Coronary artery (tissue), 2 donors: ENCODE data around the gene MICAL2.

Experiments used
- DNase-seq: peaks from one replicate; pipeline ENCODE4 v3.0.0-alpha.2; 2017; ENCODE audit warnings: low spot score
- H3K27ac ChIP-seq, 2 donors: fragments of 200-600 bp; sonication (generic); one replicate each; pipeline ENCODE4 v1.5.1; 2016 to 2019
- H3K4me3 ChIP-seq: fragments of 200-600 bp; sonication (generic); 2 replicates; pipeline ENCODE4 v1.5.1; 2016; ENCODE audit warnings: mild to moderate bottlenecking, moderate library complexity
- TF ChIP-seq, protein P1 (sequence below): fragments of 200-600 bp; sonication (generic); IDR thresholded peaks from one replicate; pipeline ENCODE4 v1.5.1; 2019; ENCODE audit warnings: antibody characterized with exemption

The MICAL2 gene

DNA sequence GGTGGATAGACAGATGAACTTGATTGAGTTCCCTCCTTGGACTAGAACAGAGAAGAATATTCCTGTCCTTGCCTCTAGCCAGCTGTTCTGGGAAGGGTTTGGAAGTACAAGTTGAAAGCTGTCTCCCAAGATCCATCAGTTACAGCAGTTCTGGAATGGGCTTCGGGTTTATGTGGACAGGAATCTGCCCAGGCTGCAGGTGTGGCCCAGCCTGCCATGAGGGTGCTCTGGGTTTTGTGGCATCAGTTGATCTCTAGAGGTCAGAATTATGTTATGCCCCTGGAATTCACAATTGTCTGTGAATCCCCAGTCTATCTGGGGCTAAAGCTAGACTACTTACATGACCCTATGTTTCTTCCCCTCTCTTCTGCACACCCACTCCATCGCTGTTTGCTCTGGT, 4.9 kb upstream of the MICAL2 start:
- no peak overlapping the region for H3K27ac ChIP-seq
- TF ChIP-seq, protein P1, sequence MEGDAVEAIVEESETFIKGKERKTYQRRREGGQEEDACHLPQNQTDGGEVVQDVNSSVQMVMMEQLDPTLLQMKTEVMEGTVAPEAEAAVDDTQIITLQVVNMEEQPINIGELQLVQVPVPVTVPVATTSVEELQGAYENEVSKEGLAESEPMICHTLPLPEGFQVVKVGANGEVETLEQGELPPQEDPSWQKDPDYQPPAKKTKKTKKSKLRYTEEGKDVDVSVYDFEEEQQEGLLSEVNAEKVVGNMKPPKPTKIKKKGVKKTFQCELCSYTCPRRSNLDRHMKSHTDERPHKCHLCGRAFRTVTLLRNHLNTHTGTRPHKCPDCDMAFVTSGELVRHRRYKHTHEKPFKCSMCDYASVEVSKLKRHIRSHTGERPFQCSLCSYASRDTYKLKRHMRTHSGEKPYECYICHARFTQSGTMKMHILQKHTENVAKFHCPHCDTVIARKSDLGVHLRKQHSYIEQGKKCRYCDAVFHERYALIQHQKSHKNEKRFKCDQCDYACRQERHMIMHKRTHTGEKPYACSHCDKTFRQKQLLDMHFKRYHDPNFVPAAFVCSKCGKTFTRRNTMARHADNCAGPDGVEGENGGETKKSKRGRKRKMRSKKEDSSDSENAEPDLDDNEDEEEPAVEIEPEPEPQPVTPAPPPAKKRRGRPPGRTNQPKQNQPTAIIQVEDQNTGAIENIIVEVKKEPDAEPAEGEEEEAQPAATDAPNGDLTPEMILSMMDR, result no peak
- no peak for DNase-seq
- H3K4me3 ChIP-seq, result no peak overlapping the region

DNA sequence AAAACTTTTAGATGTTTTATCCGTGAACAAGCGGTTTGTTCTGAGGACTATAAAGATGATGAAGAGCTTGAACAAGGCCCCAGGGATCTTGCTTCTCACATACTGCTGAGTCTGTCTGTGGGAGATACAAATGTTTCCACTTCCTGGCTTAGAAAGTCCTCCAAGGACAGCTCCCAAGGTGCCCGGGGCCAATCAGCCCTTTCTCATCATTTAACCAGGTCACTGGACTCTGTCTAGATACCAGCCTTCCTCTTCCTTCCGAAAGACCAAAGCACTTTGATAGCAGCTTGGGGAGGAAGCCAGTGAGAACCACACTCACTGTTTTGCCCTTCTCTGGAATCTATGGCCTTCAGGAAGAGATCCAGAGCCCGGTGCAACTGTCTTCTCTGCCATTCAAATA, 4.3 kb upstream of the MICAL2 start:
- no peak overlapping the region for H3K4me3 ChIP-seq
- H3K27ac ChIP-seq, result no peak overlapping the region
- no peak for DNase-seq
- TF ChIP-seq, protein P1, result no peak

DNA sequence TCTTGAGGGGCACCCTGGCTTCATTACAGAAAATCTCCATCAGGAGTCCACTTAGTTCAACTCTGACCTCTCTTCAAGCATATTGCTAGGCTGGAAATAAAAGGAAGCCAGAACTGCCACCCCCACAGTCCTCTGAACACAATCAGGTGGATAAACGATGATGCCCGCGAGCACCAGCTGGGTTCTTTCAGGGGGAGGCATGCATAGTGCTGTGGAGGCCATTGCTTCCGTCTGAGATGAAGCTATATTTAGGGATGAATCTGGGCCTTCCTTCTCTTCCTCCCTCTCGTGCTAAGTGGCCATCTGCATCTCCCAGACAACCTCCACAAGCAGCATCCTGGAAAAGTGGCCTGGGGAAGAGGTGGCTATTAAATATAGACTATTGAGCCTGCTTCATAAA, 3.9 kb upstream of the MICAL2 start:
- no peak overlapping the region for H3K4me3 ChIP-seq
- DNase-seq, result no peak
- TF ChIP-seq, protein P1, result no peak
- no peak overlapping the region for H3K27ac ChIP-seq

DNA sequence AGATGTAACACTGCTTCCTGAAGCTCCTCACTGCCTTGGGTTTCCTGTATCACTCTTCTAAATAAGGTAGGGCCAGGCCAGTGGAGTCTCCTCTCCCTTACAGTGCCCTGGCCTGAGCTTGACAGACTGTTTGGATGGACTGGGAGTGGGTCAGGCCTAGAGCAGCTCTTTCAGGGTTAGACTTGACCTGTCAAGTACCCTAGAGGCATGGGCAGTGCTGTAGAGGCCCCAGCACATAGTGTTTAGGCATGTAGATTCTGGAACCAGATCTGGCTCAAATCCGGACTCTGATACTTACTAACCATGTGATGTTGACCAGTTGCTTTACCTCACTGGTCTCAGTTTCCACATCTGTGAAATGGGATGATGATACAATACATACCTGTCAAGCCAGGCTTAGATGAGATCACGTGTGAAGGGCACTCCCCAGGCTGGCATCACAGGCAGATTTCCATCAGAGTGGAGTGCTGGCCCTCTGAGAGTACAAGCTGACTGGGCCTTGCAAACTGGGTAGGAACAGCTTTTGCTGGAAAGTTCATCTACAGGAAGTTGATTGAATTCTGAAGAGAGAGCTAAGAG, 1.4 kb upstream of the MICAL2 start:
- Histone ChIP-seq H3K4me3 (no peak overlapping the region), H3K27ac (no peak overlapping the region)
- no peak for DNase-seq
- TF ChIP-seq, protein P1, result no peak

DNA sequence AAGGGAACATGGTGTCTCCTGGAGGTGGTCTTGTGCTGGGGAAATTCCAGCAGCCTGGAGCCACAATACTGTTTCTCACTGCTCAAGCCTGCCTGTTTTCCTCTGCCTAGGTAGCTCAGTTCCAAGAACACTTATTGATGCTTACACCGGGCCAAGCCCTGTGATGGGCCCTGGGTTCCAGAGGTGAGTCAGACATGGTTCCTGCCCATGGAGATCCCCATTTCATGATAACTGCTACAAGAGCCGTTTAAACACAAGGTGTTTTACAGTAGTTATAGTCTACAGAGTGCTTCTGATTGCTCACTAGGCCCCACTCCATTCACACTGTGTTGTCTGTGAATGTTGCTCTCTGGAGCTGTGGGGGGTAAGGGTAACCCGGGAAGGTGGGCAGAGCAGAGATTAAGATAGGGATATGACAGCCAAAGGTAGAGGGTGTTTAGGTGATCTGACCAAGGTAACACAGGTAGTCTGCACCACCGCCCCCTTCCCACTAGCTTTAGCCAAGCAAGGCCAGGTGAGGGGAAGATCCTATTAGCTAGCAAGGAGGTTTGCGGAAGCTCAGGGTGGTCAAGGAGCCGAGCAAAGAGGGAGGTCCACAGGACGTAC, 696 bp upstream of the MICAL2 start:
- peak overlapping the region; percentile 96 to 99 for H3K27ac ChIP-seq
- no peak for DNase-seq
- H3K4me3 ChIP-seq, result peak overlapping the region; percentile 94
- TF ChIP-seq, protein P1, result no peak

DNA sequence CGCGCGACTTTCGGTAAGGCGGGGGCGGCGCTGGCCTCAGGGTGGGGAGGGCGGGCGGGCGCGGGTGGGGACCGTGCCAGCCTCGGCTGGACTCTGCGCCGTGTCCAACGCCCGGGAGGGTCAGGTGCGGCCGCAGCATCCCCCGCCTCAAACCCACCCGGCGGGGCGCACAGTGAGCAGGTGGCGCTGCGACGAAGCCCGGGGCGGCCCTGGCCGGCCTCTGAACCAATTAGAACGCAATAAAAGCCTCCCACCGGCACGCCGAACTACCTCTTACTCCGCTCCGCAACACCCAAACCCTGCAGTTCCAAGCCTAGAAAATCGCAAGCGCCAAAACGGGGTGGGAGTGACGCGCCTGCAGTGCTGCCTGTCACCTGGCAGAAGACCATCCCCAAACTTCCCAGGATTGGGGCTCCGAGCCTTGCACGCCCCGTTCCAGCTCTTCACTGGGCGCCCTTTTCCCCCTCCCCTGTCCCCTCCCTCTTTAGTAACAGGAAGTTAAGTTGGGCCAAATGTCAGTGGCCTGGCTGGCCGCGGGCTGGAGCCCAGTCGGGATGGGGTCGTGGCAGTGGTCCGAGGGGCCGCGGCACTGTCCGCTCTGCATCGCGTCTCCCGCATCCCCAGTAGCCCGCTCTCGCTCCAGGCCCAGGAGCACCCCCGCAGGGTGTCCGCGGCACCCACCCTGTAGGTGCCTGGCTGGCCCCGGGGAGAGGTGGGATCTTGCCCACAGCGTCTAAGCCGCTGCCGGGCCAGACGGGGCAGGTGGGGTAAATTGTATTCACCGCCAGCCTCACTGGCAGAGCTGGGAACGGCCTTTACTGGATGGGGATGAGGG, 541 bp downstream of the MICAL2 start:
- peak overlapping the region; percentile 94 for H3K4me3 ChIP-seq
- H3K27ac ChIP-seq, result peak overlapping the region; percentile 96 to 99
- DNase-seq, result peak; percentile 84
- TF ChIP-seq, protein P1, result no peak
